Neural cell (in vitro differentiated cells): ENCODE results near the gene VSIG8. TPM values are rescaled to one million over a fixed set of nuclear protein-coding genes. Genes with fewer than 3 reads are reported as not detected.

Experiments
- H2AFZ ChIP-seq: fragments of 200-600, 300-800 bp; sonication (generic), shearing (Covaris generic); 2 replicates; pipeline ENCODE4 v1.6.0; 2014; ENCODE audit warnings: low read depth, mild to moderate bottlenecking, antibody characterized with exemption, low read length, moderate library complexity
- H3F3A ChIP-seq: fragments of 200-600 bp; shearing (Covaris generic); 2 replicates; pipeline ENCODE4 v1.6.1; 2016; ENCODE audit warnings: mild to moderate bottlenecking, moderate library complexity, mixed read lengths, antibody characterized with exemption, low read length; ENCODE audit not compliant: insufficient read depth, poor library complexity, severe bottlenecking
- H3K27ac ChIP-seq: fragments of 200-600, 300-800 bp; sonication (generic), shearing (Covaris generic); 2 replicates; pipeline ENCODE4 v1.5.1; 2014; ENCODE audit warnings: mild to moderate bottlenecking, low read length, moderate library complexity
- H3K27me3 ChIP-seq: fragments of 300-800, 200-600 bp; sonication (generic), shearing (Covaris generic); 2 replicates; pipeline ENCODE4 v1.6.0; 2014; ENCODE audit warnings: mild to moderate bottlenecking, low read depth, low read length, moderate library complexity; ENCODE audit not compliant: insufficient read depth
- H3K36me3 ChIP-seq: fragments of 300-800, 200-600 bp; sonication (generic), shearing (Covaris generic); 2 replicates; pipeline ENCODE4 v1.5.1; 2014; ENCODE audit warnings: mild to moderate bottlenecking, antibody characterized with exemption, low read length, moderate library complexity; ENCODE audit not compliant: insufficient read depth
- H3K4me2 ChIP-seq: fragments of 300-800, 200-600 bp; sonication (generic), shearing (Covaris generic); 2 replicates; pipeline ENCODE4 v1.6.0; 2014; ENCODE audit warnings: mild to moderate bottlenecking, low read length
- H3K4me3 ChIP-seq: fragments of 300-800, 200-600 bp; sonication (generic), shearing (Covaris generic); 2 replicates; pipeline ENCODE4 v1.5.1; 2014; ENCODE audit warnings: mild to moderate bottlenecking, low read length, moderate library complexity
- H3K79me2 ChIP-seq: fragments of 200-600 bp; shearing (Covaris generic); replicated peaks from 2 replicates; pipeline ENCODE4 v1.6.0; 2014; ENCODE audit warnings: mild to moderate bottlenecking, low read length, moderate library complexity; ENCODE audit not compliant: insufficient read depth
- H3K9ac ChIP-seq: fragments of 300-800, 200-600 bp; sonication (generic), shearing (Covaris generic); 2 replicates; pipeline ENCODE4 v1.6.1; 2016; ENCODE audit warnings: mild to moderate bottlenecking, low read length, mixed read lengths
- H3K9me2 ChIP-seq: fragments of 200-600 bp; shearing (Covaris generic); 2 replicates; pipeline ENCODE4 v1.6.1; 2016; ENCODE audit warnings: mild to moderate bottlenecking, low read length, mixed read lengths; ENCODE audit not compliant: insufficient read depth
- H3K9me3 ChIP-seq: fragments of 200-600, 300-800 bp; sonication (generic), shearing (Covaris generic); 2 replicates; pipeline ENCODE4 v1.6.1; 2016; ENCODE audit warnings: mild to moderate bottlenecking, mixed run types, low read length, moderate library complexity, mixed read lengths
- H4K20me1 ChIP-seq: fragments of 200-600 bp; shearing (Covaris generic); 2 replicates; pipeline ENCODE4 v1.6.1; 2016; ENCODE audit warnings: mild to moderate bottlenecking, mixed run types; ENCODE audit not compliant: insufficient read depth
- EP300 ChIP-seq: fragments of 450-650 bp; conservative IDR thresholded peaks from 2 replicates; pipeline ENCODE4 v1.6.1; 2014; ENCODE audit warnings: antibody characterized with exemption, mild to moderate bottlenecking, moderate library complexity; ENCODE audit not compliant: poor library complexity, severe bottlenecking
- EZH2 ChIP-seq: fragments of 200-600, 300-800 bp; shearing (Covaris generic), sonication (generic); IDR thresholded peaks from 2 replicates; pipeline ENCODE4 v1.6.1; 2014; ENCODE audit warnings: antibody characterized with exemption, low read length, borderline replicate concordance, mild to moderate bottlenecking; ENCODE audit not compliant: insufficient read depth, poor library complexity, severe bottlenecking
- MXI1 ChIP-seq: fragments of 450-650 bp; conservative IDR thresholded peaks from 2 replicates; pipeline ENCODE4 v1.6.1; 2014; ENCODE audit warnings: antibody characterized with exemption, mild to moderate bottlenecking; ENCODE audit not compliant: poor library complexity, severe bottlenecking
- POLR2AphosphoS5 ChIP-seq: IDR thresholded peaks from 2 replicates; pipeline ENCODE4 v1.6.1; 2012
- RAD21 ChIP-seq: fragments of 450-650 bp; conservative IDR thresholded peaks from 2 replicates; pipeline ENCODE4 v1.6.1; 2014; ENCODE audit warnings: antibody characterized with exemption, mild to moderate bottlenecking, moderate library complexity
- SMC3 ChIP-seq: fragments of 450-650 bp; conservative IDR thresholded peaks from 2 replicates; pipeline ENCODE4 v1.6.1; 2014; ENCODE audit warnings: antibody characterized with exemption, mild to moderate bottlenecking, moderate library complexity; ENCODE audit not compliant: poor library complexity
- TAF1 ChIP-seq: IDR thresholded peaks from 2 replicates; pipeline ENCODE4 v1.6.1; 2012; ENCODE audit warnings: low read depth
- polyA plus RNA-seq: library from polyadenylated mRNA; depleted of rRNA; stranded (reverse); fragments of >200 nt; gene quantifications from 2 replicates; pipeline ENCODE4 v1.2.3, GENCODE V29; 2014
- TF ChIP-seq, protein P1 (sequence below): fragments of 450-650 bp; IDR thresholded peaks from 2 replicates; pipeline ENCODE4 v1.5.1; 2014; ENCODE audit warnings: antibody characterized with exemption, mild to moderate bottlenecking, moderate library complexity; ENCODE audit not compliant: poor library complexity, severe bottlenecking
- TF ChIP-seq, protein P2 (sequence below): IDR thresholded peaks from 2 replicates; pipeline ENCODE4 v1.6.1; 2012; ENCODE audit warnings: borderline replicate concordance

Gene VSIG8
- polyA plus RNA-seq, 1 donor from 2014 or later, result 0.37 TPM

DNA sequence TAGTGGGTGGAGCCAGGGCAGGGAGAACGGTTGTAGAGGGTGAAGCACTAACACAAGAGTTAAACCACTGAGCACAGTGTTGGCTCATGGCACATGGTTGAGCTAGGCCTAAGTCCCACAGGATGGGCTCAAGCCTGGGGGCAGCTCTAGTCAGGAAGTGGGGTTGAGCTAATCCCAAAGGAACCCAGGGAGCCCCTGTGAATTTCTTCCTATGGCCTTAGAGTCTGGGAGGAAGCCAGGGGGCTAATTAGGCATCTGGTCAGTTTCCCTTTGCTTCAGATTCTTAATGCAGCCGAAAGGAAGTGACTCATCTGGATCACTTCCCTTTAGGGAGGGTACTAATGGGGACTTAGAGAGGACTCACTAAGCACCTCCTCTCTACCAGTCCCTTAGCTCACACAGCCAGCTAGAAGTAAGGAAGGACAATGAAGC, 27.4 kb upstream of the VSIG8 start:
- no peaks in the 10 kb centered on the region for H3K9me2 ChIP-seq
- H3F3A ChIP-seq, result no peaks in the 10 kb centered on the region
- no peak overlapping the region for H3K9ac ChIP-seq
- no peaks in the 10 kb centered on the region for H3K36me3 ChIP-seq
- no peaks in the 10 kb centered on the region for H4K20me1 ChIP-seq
- H3K79me2 ChIP-seq, result no peaks in the 10 kb centered on the region
- H2AFZ ChIP-seq, result no peak overlapping the region
- H3K4me3 ChIP-seq, result no peak overlapping the region
- TF ChIP-seq SMC3 (no peak), TAF1 (no peak), MXI1 (no peak), EZH2 (no peak), EP300 (no peak), RAD21 (no peak)
- TF ChIP-seq, protein P1, sequence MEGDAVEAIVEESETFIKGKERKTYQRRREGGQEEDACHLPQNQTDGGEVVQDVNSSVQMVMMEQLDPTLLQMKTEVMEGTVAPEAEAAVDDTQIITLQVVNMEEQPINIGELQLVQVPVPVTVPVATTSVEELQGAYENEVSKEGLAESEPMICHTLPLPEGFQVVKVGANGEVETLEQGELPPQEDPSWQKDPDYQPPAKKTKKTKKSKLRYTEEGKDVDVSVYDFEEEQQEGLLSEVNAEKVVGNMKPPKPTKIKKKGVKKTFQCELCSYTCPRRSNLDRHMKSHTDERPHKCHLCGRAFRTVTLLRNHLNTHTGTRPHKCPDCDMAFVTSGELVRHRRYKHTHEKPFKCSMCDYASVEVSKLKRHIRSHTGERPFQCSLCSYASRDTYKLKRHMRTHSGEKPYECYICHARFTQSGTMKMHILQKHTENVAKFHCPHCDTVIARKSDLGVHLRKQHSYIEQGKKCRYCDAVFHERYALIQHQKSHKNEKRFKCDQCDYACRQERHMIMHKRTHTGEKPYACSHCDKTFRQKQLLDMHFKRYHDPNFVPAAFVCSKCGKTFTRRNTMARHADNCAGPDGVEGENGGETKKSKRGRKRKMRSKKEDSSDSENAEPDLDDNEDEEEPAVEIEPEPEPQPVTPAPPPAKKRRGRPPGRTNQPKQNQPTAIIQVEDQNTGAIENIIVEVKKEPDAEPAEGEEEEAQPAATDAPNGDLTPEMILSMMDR, result no peak
- TF ChIP-seq, protein P2, sequence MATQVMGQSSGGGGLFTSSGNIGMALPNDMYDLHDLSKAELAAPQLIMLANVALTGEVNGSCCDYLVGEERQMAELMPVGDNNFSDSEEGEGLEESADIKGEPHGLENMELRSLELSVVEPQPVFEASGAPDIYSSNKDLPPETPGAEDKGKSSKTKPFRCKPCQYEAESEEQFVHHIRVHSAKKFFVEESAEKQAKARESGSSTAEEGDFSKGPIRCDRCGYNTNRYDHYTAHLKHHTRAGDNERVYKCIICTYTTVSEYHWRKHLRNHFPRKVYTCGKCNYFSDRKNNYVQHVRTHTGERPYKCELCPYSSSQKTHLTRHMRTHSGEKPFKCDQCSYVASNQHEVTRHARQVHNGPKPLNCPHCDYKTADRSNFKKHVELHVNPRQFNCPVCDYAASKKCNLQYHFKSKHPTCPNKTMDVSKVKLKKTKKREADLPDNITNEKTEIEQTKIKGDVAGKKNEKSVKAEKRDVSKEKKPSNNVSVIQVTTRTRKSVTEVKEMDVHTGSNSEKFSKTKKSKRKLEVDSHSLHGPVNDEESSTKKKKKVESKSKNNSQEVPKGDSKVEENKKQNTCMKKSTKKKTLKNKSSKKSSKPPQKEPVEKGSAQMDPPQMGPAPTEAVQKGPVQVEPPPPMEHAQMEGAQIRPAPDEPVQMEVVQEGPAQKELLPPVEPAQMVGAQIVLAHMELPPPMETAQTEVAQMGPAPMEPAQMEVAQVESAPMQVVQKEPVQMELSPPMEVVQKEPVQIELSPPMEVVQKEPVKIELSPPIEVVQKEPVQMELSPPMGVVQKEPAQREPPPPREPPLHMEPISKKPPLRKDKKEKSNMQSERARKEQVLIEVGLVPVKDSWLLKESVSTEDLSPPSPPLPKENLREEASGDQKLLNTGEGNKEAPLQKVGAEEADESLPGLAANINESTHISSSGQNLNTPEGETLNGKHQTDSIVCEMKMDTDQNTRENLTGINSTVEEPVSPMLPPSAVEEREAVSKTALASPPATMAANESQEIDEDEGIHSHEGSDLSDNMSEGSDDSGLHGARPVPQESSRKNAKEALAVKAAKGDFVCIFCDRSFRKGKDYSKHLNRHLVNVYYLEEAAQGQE, result no peak
- no peak overlapping the region for H3K4me2 ChIP-seq
- H3K9me3 ChIP-seq, result no peaks in the 10 kb centered on the region
- no peak overlapping the region for H3K27ac ChIP-seq
- no peaks in the 10 kb centered on the region for H3K27me3 ChIP-seq

DNA sequence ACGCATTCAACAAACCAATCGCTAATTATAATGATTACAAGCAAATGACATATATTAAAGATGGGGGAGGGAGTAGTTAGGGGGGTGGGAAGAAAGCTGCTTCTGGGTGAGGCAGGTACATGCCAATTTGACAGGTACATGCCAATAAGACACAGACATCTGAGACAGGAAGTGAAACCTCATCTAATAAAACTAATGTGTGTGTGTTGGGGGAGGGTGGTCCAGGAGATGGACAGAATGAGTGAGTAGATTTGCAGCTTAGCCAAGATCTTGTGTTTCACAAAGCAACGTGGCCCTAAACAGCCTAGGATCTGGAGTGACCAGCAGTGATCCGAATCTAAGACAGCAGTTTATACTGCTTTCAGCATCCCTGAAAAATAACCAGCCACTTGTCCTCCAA, 26.7 kb upstream of the VSIG8 start:
- TF ChIP-seq TAF1, result no peak
- no peak for TF ChIP-seq MXI1
- TF ChIP-seq EZH2, result no peak
- TF ChIP-seq EP300, result no peak
- TF ChIP-seq RAD21, result no peak
- TF ChIP-seq, protein P1, result no peak
- no peak for TF ChIP-seq POLR2AphosphoS5
- no peak for TF ChIP-seq SMC3
- TF ChIP-seq, protein P2, result no peak
- H3K27me3 ChIP-seq, result no peaks in the 10 kb centered on the region
- H3K9ac ChIP-seq, result no peak overlapping the region
- no peaks in the 10 kb centered on the region for H3K36me3 ChIP-seq
- H3K9me2 ChIP-seq, result no peaks in the 10 kb centered on the region
- H3K79me2 ChIP-seq, result no peaks in the 10 kb centered on the region
- H3K4me2 ChIP-seq, result no peak overlapping the region
- no peak overlapping the region for H3K4me3 ChIP-seq
- no peak overlapping the region for H3K27ac ChIP-seq
- H3K9me3 ChIP-seq, result no peaks in the 10 kb centered on the region
- no peaks in the 10 kb centered on the region for H4K20me1 ChIP-seq
- H2AFZ ChIP-seq, result no peak overlapping the region
- H3F3A ChIP-seq, result no peaks in the 10 kb centered on the region
